ENCODE data around the gene GUCY2C.

GUCY2C gene

DNA sequence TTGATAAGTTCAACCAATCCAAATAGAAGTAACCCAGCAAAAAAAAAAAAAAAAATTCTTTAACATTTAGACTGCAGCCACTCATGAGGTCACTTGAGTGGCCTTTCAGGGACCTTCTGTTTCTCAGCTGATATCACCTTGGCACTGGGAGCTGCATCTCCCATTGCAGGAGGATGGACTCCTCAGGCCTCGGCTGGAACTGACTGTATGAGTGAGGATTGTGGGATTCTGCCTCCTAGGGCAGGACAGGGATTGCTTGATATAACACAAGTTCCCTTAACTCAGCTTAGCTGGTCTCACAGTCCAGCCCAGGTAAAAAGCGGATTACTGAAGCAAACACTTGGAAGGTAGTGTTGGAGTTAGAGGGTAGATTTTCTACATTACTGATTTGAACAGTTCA lies 3.5 kb upstream of the GUCY2C start:
- Histone ChIP-seq H4K20me1 (ENCODE audit: insufficient read depth, low read length, poor library complexity, severe bottlenecking) (no peaks in the 10 kb centered on the region), H3K9me2 (replicated peaks; ENCODE audit: low read depth, low read length) (no peaks in the 10 kb centered on the region), H2AFZ (ENCODE audit: low read length) (no peak overlapping the region), H3K4me2 (ENCODE audit: low read depth, low read length, poor library complexity, severe bottlenecking) (no peak overlapping the region), H3K9ac (ENCODE audit: low read depth, low read length, poor library complexity, severe bottlenecking) (no peak overlapping the region), H3F3A (ENCODE audit: low read depth) (0 out of 2 replicates have a peak, but pooled peaks cover 3% of the 10 kb centered on the region), H3K36me3 (ENCODE audit: insufficient read depth, low read length) (no peaks in the 10 kb centered on the region), H3K79me2 (ENCODE audit: insufficient read depth, low read length) (no peaks in the 10 kb centered on the region), H3K9me3 (ENCODE audit: insufficient read depth, low read depth, low read length) (no peaks in the 10 kb centered on the region), H3K27me3 (ENCODE audit: insufficient read depth, low read length, poor library complexity, severe bottlenecking) (no peaks in the 10 kb centered on the region), H3K4me1 (ENCODE audit: insufficient read depth, low read length, poor library complexity, severe bottlenecking) (peaks cover 10% of the 10 kb centered on the region), H3K4me3 (ENCODE audit: low read length, poor library complexity, severe bottlenecking) (no peak overlapping the region)
- TF ChIP-seq, protein P1, sequence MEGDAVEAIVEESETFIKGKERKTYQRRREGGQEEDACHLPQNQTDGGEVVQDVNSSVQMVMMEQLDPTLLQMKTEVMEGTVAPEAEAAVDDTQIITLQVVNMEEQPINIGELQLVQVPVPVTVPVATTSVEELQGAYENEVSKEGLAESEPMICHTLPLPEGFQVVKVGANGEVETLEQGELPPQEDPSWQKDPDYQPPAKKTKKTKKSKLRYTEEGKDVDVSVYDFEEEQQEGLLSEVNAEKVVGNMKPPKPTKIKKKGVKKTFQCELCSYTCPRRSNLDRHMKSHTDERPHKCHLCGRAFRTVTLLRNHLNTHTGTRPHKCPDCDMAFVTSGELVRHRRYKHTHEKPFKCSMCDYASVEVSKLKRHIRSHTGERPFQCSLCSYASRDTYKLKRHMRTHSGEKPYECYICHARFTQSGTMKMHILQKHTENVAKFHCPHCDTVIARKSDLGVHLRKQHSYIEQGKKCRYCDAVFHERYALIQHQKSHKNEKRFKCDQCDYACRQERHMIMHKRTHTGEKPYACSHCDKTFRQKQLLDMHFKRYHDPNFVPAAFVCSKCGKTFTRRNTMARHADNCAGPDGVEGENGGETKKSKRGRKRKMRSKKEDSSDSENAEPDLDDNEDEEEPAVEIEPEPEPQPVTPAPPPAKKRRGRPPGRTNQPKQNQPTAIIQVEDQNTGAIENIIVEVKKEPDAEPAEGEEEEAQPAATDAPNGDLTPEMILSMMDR (conservative IDR thresholded peaks at IDR 0.05; ENCODE audit: low read length) = no peak
- TF ChIP-seq EZH2phosphoT487 (IDR thresholded peaks at IDR 0.05; ENCODE audit: borderline replicate concordance) = no peak

DNA sequence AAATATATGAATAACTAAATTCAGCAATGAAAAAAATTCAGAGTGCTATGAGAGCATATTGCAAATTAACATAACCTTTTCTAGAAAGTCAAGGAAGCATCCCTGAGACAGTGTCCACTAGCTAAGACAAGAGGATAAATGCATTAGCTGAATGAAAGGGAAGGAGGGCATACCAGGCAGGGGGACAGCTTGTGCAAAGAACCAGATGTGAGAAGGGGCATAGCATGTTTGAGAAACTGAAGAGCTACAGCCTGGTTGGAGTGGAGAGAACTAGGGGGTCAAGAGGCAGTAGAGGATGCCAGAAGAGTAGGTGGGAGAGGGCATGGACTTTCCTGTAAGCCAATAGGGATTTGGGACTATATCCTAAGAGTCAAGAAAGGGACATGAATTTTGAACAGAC lies 2.2 kb upstream of the GUCY2C start:
- Histone ChIP-seq H3K27me3 (ENCODE audit: insufficient read depth, low read length, poor library complexity, severe bottlenecking) (no peaks in the 10 kb centered on the region), H3K4me1 (ENCODE audit: insufficient read depth, low read length, poor library complexity, severe bottlenecking) (peaks cover 10% of the 10 kb centered on the region), H3F3A (ENCODE audit: low read depth) (0 out of 2 replicates have a peak, but pooled peaks cover 3% of the 10 kb centered on the region), H3K9me2 (replicated peaks; ENCODE audit: low read depth, low read length) (no peaks in the 10 kb centered on the region), H3K79me2 (ENCODE audit: insufficient read depth, low read length) (no peaks in the 10 kb centered on the region), H4K20me1 (ENCODE audit: insufficient read depth, low read length, poor library complexity, severe bottlenecking) (no peaks in the 10 kb centered on the region), H3K36me3 (ENCODE audit: insufficient read depth, low read length) (no peaks in the 10 kb centered on the region), H3K4me2 (ENCODE audit: low read depth, low read length, poor library complexity, severe bottlenecking) (no peak overlapping the region), H3K4me3 (ENCODE audit: low read length, poor library complexity, severe bottlenecking) (no peak overlapping the region), H3K9ac (ENCODE audit: low read depth, low read length, poor library complexity, severe bottlenecking) (no peak overlapping the region), H2AFZ (ENCODE audit: low read length) (no peak overlapping the region), H3K9me3 (ENCODE audit: insufficient read depth, low read depth, low read length) (no peaks in the 10 kb centered on the region)
- TF ChIP-seq, protein P1 (conservative IDR thresholded peaks at IDR 0.05; ENCODE audit: low read length) = no peak
- TF ChIP-seq EZH2phosphoT487 (IDR thresholded peaks at IDR 0.05; ENCODE audit: borderline replicate concordance) = no peak

DNA sequence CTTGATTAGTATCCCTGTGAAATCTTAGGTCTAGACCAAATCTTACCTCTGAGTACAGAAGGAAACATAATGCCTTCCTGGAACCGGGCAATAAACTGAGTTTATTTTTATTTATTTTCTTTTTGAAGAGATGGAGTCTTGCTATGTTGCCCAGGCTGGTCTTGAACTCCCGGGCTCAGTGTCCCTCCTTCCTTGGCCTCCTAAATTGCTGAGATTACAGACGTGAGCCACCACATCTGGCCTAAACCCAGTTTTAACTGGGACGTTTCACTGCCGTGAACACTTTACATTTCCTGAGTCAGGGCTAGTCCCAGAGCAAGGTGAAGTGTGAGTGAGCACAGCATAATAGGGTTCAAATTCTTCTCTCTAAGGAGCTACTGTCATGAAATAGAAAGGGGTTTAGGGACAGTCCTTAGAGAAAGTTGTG lies 671 bp downstream of the GUCY2C start:
- no peaks in the 10 kb centered on the region for H3K79me2 ChIP-seq (ENCODE audit: insufficient read depth, low read length)

More for the DNA sequence above, 671 bp downstream of the GUCY2C start:
- no peak for TF ChIP-seq EZH2phosphoT487 (IDR thresholded peaks at IDR 0.05; ENCODE audit: borderline replicate concordance)
- TF ChIP-seq, protein P1 (conservative IDR thresholded peaks at IDR 0.05; ENCODE audit: low read length) = no peak
- H3F3A ChIP-seq (ENCODE audit: low read depth) = no peaks in the 10 kb centered on the region
- H2AFZ ChIP-seq (ENCODE audit: low read length) = no peak overlapping the region
- H3K9me2 ChIP-seq (replicated peaks; ENCODE audit: low read depth, low read length) = no peaks in the 10 kb centered on the region
- no peaks in the 10 kb centered on the region for H3K9me3 ChIP-seq (ENCODE audit: insufficient read depth, low read depth, low read length)
- H3K36me3 ChIP-seq (ENCODE audit: insufficient read depth, low read length) = no peaks in the 10 kb centered on the region
- no peaks in the 10 kb centered on the region for H4K20me1 ChIP-seq (ENCODE audit: insufficient read depth, low read length, poor library complexity, severe bottlenecking)
- H3K9ac ChIP-seq (ENCODE audit: low read depth, low read length, poor library complexity, severe bottlenecking) = no peak overlapping the region
- H3K4me1 ChIP-seq (ENCODE audit: insufficient read depth, low read length, poor library complexity, severe bottlenecking) = no peaks in the 10 kb centered on the region
- H3K27me3 ChIP-seq (ENCODE audit: insufficient read depth, low read length, poor library complexity, severe bottlenecking) = no peaks in the 10 kb centered on the region
- H3K4me2 ChIP-seq (ENCODE audit: low read depth, low read length, poor library complexity, severe bottlenecking) = no peak overlapping the region
- H3K4me3 ChIP-seq (ENCODE audit: low read length, poor library complexity, severe bottlenecking) = no peak overlapping the region
